K562 (cell line): ENCODE results near the gene GOLGB1. TPM values are rescaled to one million over a fixed set of nuclear protein-coding genes. Genes with fewer than 3 reads are reported as not detected.

ENCODE experiments used
- ASH1L ChIP-seq: fragments of 450-650 bp; IDR thresholded peaks from 2 replicates; pipeline ENCODE4 v1.6.1; 2018; ENCODE audit warnings: borderline replicate concordance, mild to moderate bottlenecking, low read depth; ENCODE audit not compliant: partially characterized antibody
- CTCFL ChIP-seq: IDR thresholded peaks from 2 replicates; pipeline ENCODE4 v1.6.1; 2011; ENCODE audit warnings: borderline replicate concordance, low read depth, mild to moderate bottlenecking, moderate library complexity, low read length; ENCODE audit not compliant: insufficient read depth, poor library complexity, severe bottlenecking
- ELF1 ChIP-seq: fragments of 200-800 bp; sonication (Bioruptor generic); IDR thresholded peaks from 2 replicates; pipeline ENCODE4 v1.6.1; 2016; ENCODE audit warnings: missing genetic modification characterization, missing compliant biosample characterization
- KDM4B ChIP-seq, 2 experiments: fragments of 450-650 bp in 1 of 2; sonication (generic) in 1 of 2; IDR thresholded peaks; 2 replicates each; pipeline ENCODE4 v1.6.1; 2016 to 2017; ENCODE audit warnings: borderline replicate concordance in 2 of 2, antibody characterized with exemption in 1 of 2, low read depth in 1 of 2, mild to moderate bottlenecking in 1 of 2
- MBD2 ChIP-seq: sonication (generic); IDR thresholded peaks from 2 replicates; pipeline ENCODE4 v1.6.1; 2016; ENCODE audit warnings: low read depth, borderline replicate concordance
- MEF2A ChIP-seq: IDR thresholded peaks from 2 replicates; pipeline ENCODE4 v1.6.1; 2011; ENCODE audit warnings: low read depth, mild to moderate bottlenecking, low read length, moderate library complexity; ENCODE audit not compliant: control insufficient read depth
- RAD21 ChIP-seq, 2 experiments: fragments of 250-450 bp in 1 of 2; fragments of 450-650 bp in 1 of 2; sonication (Bioruptor Pico) in 1 of 2; formaldehyde crosslinking in 1 of 2; IDR thresholded peaks in 1 of 2; conservative IDR thresholded peaks in 1 of 2; 2 replicates each; pipeline versions ENCODE4 v1.4.0 to v1.8.0; 2020 to 2022; ENCODE audit warnings: mild to moderate bottlenecking in 2 of 2, moderate library complexity in 1 of 2
- TAF9B ChIP-seq: fragments of 450-650 bp; IDR thresholded peaks from 2 replicates; pipeline ENCODE4 v1.6.1; 2018; ENCODE audit warnings: mild to moderate bottlenecking; ENCODE audit not compliant: partially characterized antibody
- TFAP4 ChIP-seq: sonication (generic); formaldehyde crosslinking; IDR thresholded peaks from 2 replicates; pipeline ENCODE4 v1.8.0; 2022; ENCODE audit warnings: missing genetic modification reagents, mild to moderate bottlenecking, moderate library complexity, borderline replicate concordance
- ZKSCAN8 ChIP-seq: fragments of 200-800 bp; sonication (Bioruptor generic); IDR thresholded peaks from 2 replicates; pipeline ENCODE4 v1.6.1; 2016; ENCODE audit warnings: missing genetic modification characterization, missing compliant biosample characterization
- ZNF512 ChIP-seq: IDR thresholded peaks from 2 replicates; pipeline ENCODE4 v1.6.1; 2016; ENCODE audit warnings: missing genetic modification characterization, missing compliant biosample characterization
- ZNF592 ChIP-seq: fragments of 450-650 bp; IDR thresholded peaks from 2 replicates; pipeline ENCODE4 v1.6.1; 2017; ENCODE audit warnings: antibody characterized with exemption, mild to moderate bottlenecking
- ZNF639 ChIP-seq, 2 experiments: fragments of 200-800 bp in 1 of 2; sonication (Bioruptor generic) in 1 of 2; sonication (generic) in 1 of 2; formaldehyde crosslinking in 1 of 2; IDR thresholded peaks in 1 of 2; conservative IDR thresholded peaks in 1 of 2; 2 replicates each; pipeline versions ENCODE4 v1.5.0 to v1.6.1; 2016 to 2020; ENCODE audit warnings: missing compliant biosample characterization in 1 of 2, missing genetic modification characterization in 1 of 2, missing genetic modification reagents in 1 of 2
- polyA plus RNA-seq, 8 experiments: library from polyadenylated mRNA; depleted of rRNA in 4 of 8; stranded (reverse) in 5 of 8; unstranded in 3 of 8; fragments of >200 nt; fragmentation: Nextera tagmentation in 2 of 8; fragmentation: Illumina TruSeq in 1 of 8; extraction: Ambion mirVana in 2 of 8; extraction: Trizol in 1 of 8; gene quantifications; 2 replicates each; pipeline versions ENCODE4 v1.2.1 to v1.2.3, GENCODE V29; 2011 to 2014; ENCODE audit warnings: inconsistent platforms in 1 of 8, missing spikeins in 1 of 8
- total RNA-seq, 7 experiments: library from RNA; depleted of rRNA in 6 of 7; stranded (reverse); fragments of >200 nt in 6 of 7; fragmentation: Illumina TruSeq in 2 of 7; extraction: Trizol in 2 of 7; gene quantifications; 2 replicates each; pipeline versions ENCODE4 v1.2.1 to v1.2.3, GENCODE V29; 2011 to 2021; ENCODE audit warnings: low replicate concordance in 1 of 7

The GOLGB1 gene
- total and polyA plus RNA-seq, 9 of the 15 experiments (the other 6 are each of a cell fraction or from before 2014, with no cell fraction given) = 4.0 to 16.3 (median 9.7) TPM

- TF ChIP-seq ZNF512 (no peak), ZKSCAN8 (CRISPR knock-in tag) (no peak), MBD2 (peak; percentile 90), ZNF639 (CRISPR knock-in tag; conservative IDR thresholded peaks at IDR 0.05 in 1 of 2, IDR thresholded peaks at IDR 0.05 in 1 of 2) (no peak), RAD21 (CRISPR knock-in tag; conservative IDR thresholded peaks at IDR 0.05 in 1 of 2, IDR thresholded peaks at IDR 0.05 in 1 of 2) (no peak), MEF2A (no peak), ELF1 (tag) (peak; percentile 86), CTCFL (no peak), ZNF592 (no peak), TFAP4 (CRISPR knock-in tag) (peak; percentile 60), TAF9B (no peak), ASH1L (peak; percentile 84), KDM4B (IDR thresholded peaks at IDR 0.05; ENCODE audit: borderline replicate concordance in 2 of 2, low read depth in 1 of 2) (no peak)
Observed at GRCh38 chr3:121749276-121750086, at the start of gene GOLGB1 (continued).
